Thyroid gland (tissue), 4 donors: ENCODE measurements around the gene C10orf90.

Experiments
- POLR2A ChIP-seq, 2 donors: fragments of 450-650 bp; IDR thresholded peaks; one replicate each; pipeline ENCODE4 v1.6.1; 2017; ENCODE audit warnings: antibody characterized with exemption in 2 of 2, mild to moderate bottlenecking in 2 of 2, moderate library complexity in 1 of 2
- TF ChIP-seq, protein P1 (sequence below), 6 experiments: fragments of 200-600 bp in 3 of 6; fragments of 450-650 bp in 3 of 6; sonication (generic) in 3 of 6; IDR thresholded peaks; one replicate each; pipeline ENCODE4 v1.5.1; 2016 to 2019; ENCODE audit warnings: antibody characterized with exemption in 6 of 6, mild to moderate bottlenecking in 2 of 6, inconsistent platforms in 1 of 6, moderate library complexity in 1 of 6

- TF ChIP-seq POLR2A (IDR thresholded peaks at IDR 0.05) = no peak
- TF ChIP-seq, protein P1, sequence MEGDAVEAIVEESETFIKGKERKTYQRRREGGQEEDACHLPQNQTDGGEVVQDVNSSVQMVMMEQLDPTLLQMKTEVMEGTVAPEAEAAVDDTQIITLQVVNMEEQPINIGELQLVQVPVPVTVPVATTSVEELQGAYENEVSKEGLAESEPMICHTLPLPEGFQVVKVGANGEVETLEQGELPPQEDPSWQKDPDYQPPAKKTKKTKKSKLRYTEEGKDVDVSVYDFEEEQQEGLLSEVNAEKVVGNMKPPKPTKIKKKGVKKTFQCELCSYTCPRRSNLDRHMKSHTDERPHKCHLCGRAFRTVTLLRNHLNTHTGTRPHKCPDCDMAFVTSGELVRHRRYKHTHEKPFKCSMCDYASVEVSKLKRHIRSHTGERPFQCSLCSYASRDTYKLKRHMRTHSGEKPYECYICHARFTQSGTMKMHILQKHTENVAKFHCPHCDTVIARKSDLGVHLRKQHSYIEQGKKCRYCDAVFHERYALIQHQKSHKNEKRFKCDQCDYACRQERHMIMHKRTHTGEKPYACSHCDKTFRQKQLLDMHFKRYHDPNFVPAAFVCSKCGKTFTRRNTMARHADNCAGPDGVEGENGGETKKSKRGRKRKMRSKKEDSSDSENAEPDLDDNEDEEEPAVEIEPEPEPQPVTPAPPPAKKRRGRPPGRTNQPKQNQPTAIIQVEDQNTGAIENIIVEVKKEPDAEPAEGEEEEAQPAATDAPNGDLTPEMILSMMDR (IDR thresholded peaks at IDR 0.05) = no peak
Observed at GRCh38 chr10:126501828-126502227, 168.7 kb downstream of the C10orf90 start.
